ENCODE data around the gene CDH3.
"Not testable (repeated sequence)": the region's sequence is repeated elsewhere in the genome, so short reads cannot be mapped to it uniquely, and the experiment has no call there.

Gene CDH3

GRCh38 chr16:68698091-68698490 is 53.0 kb downstream of the CDH3 start:
- DNase-seq (ENCODE audit: extremely low read depth in 1 of 2, low read depth in 1 of 2), result no peak

DNA sequence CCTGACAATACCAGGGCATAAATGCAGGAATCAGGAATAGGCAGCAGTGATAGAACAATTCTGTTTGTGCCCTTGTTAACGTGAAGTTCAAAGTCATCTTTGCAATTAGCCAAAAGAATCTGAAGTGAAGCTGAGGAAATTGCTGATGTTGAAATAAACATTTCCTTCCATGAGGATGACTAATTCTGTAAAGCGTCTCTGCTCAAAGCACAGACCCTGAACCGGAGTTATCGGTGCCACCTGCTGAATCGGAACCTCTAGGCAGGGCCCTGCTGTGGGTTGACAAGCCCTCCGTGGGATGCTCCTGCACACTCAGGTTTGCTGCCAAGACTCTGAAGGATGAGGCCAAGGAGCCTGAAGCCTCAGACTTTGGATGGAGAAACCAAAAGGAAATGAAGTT is 55.0 kb downstream of the CDH3 start:
- no peak for DNase-seq (ENCODE audit: extremely low read depth in 1 of 2, low read depth in 1 of 2)

DNA sequence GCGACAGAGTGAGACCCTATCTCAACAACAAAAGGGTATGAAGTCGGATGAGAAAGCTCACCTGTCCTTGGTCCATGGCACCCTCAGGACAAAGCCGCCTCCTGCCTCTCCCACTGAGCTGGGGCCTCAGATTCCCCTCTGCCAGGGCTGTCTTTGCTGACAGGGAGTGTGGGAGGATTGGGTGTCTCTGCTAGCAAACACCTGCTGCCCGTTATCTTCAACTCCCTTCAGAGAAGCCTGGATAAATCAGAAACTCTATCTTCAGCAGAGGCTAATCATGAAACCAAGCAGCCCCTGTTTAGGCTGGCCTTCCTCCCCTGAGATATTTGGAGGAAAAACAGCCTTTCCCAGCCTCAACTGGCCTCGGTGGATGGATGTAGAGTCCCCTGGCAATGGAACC is 55.7 kb downstream of the CDH3 start:
- DNase-seq (ENCODE audit: extremely low read depth in 1 of 2, low read depth in 1 of 2), result no peak

DNA sequence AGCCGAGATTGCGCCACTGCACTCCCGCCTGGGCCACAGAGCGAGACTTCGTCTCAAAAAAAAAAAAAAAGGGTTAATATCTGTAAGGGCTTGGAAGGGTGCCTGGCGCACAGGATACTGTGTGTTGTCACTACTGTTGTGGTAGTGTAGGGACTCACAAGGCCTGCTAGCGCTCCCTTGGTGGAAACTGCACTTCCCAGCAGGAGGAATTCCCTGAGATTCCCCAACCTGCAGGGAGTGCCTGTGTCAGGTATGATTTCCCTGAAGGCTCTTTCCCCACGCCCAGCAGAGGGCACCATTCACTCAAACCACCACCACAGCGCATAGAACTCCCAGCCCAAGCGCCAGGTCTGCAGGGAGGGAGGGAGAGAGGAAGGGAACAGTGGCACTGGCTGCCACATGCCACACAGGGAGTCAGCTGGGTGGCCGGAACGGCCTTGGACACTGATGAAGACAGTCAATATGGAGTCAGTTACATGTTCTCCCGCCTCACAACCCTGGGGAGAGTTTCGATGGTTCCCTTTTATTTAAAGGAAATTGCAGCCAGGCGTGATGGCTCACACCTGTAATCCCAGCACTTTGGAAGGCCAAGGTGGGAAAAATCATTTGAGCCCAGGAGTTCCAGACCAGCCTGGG is 59.2 kb downstream of the CDH3 start:
- DNase-seq (ENCODE audit: extremely low read depth in 1 of 2, low read depth in 1 of 2), result peak; percentile 16 to 38

GRCh38 chr16:68707340-68708152 is 62.4 kb downstream of the CDH3 start:
- DNase-seq (ENCODE audit: extremely low read depth in 1 of 2, low read depth in 1 of 2), result no peak

- no peak for DNase-seq (ENCODE audit: extremely low read depth in 1 of 2, low read depth in 1 of 2)
Observed at GRCh38 chr16:68710211-68710610, 65.1 kb downstream of the CDH3 start.

DNA sequence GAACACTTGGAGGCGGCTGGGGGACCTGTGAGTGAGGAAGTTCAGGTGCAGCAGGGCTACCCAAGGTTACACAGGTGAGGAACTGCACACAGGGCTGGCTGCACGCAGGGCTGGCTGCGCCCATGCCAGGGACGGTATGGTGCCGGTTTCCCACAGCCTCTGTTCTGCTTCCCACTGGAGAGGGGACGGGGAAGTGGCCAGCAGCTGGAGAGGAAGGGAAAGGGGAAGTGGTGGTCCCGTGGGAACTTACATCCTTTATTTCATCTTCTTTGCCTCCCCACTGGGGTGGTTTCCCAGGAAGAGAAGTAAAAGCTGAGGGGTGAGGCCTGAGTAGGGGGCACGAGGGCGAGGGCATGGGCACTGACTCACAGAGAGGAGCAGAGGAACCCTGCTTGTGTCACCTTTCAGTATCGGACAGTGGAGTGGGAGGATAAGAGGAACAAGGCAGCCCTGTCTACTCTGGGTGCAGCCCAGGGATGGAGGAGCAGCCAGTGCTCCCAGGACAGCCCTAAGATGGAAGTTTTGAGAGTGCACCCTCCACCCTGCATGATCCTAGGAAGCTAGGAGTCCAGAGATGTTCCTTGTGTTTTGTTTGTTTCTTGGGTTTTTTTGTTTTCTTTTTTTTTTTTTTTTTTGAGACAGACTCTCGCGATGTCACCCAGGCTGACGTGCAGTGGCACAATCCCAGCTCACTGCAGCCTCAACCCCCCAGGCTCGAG is 66.5 kb downstream of the CDH3 start:
- no peak for DNase-seq (ENCODE audit: extremely low read depth in 1 of 2, low read depth in 1 of 2)

GRCh38 chr16:68713361-68713760 is 68.3 kb downstream of the CDH3 start:
- no peak for DNase-seq (ENCODE audit: extremely low read depth in 1 of 2, low read depth in 1 of 2)

DNA sequence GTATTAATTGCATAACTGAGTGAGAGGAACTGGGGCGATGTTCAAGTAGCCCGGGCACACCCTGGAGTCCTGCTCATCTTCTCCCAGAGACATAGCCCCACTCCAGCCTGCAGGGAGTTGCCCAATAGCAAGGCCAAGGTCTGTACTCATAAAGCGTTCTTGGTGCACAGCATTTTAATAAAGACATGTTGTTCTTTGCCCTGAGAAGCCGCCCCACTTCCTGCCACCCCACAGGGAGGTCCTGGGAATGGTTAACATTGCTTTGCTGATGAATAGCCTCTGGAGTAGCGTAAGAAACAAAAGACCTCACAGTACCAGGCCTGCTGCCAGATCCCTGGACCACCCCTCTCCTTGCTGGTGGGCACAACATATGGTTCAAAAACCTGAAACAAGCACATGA is 70.4 kb downstream of the CDH3 start:
- no peak for DNase-seq (ENCODE audit: extremely low read depth in 1 of 2, low read depth in 1 of 2)

DNA sequence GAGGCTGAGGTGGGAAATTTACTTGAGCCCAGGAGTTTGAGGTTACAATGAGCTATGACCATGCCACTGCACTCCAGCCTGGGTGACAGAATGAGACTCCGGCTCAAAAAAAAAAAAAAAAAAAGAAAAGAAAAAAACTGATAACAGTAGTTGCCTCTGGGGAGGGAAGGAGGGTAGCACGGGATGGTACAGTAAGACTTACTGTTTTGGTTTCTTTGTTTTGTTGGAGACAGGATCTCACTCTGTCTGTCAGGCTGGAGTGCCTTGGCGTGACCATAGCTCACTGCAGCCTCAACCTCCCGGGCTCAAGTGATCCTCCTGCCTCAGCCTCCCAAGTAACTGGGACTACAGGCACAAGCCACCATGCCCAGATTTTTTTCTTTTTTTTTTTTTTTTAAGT is 71.4 kb downstream of the CDH3 start:
- not testable (repeated sequence) for DNase-seq (ENCODE audit: extremely low read depth in 1 of 2, low read depth in 1 of 2)

DNA sequence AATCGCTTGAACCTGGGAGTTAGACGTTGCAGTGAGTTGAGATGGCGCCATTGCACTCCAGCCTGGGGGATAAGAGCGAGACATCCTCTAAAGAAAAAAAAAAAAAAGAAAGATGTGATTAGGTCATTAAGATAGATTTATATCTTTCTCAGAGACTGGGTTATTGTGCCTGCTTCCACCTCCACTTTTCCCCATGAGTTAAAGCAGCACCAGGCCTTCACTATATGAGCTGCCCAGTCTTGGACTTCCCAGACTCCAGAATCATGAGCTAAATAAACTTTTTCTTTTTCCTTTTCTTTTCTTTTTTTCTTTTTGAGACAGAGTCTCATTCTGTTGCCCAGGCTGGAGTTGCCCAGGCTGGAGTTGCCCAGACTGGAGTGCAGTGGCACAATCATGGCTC is 72.6 kb downstream of the CDH3 start:
- DNase-seq (ENCODE audit: extremely low read depth in 1 of 2, low read depth in 1 of 2), result no peak

DNA sequence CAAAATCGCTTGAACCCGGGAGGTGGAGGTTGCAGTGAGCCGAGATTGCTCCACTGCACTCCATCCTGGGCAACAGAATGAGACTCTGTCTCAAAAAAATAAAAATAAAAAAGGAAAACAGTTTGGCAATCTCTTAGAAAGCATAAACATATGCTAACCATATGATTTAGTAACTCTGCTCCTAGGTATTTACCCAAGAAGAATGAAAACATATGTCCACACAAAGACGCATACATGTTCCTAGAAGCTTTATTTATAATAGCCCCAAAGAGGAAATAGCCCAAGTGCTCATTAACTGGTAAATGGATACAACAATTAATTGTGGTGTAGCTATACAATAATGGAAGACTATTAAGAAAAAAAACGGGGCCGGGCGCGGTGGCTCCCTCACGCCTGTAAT is 73.5 kb downstream of the CDH3 start:
- DNase-seq (ENCODE audit: extremely low read depth in 1 of 2, low read depth in 1 of 2), result no peak

DNA sequence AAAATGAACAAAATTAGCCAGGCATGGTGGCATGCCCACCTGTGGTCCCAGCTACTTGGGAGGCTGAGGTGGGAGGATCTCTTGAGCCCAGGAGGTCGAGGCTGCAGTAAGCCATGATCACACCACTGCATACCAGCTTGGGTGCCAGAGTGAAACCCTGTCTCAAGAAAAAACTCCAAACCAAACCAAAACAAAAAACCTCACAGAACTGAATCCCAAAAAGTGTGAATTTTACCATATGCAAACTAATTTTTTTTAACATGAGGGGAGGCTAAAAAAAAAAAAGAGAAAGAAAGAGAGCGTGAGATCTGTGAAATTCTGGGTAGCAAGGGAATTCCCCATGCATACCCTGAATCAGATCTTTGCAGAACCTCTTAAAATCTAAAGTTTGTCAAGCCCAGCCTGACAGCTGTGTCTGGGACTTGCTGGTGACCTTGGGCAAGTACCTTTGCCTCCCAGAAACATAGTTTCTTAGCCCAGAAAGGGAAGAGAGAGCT is 74.9 kb downstream of the CDH3 start:
- no peak for DNase-seq (ENCODE audit: extremely low read depth in 1 of 2, low read depth in 1 of 2)

DNA sequence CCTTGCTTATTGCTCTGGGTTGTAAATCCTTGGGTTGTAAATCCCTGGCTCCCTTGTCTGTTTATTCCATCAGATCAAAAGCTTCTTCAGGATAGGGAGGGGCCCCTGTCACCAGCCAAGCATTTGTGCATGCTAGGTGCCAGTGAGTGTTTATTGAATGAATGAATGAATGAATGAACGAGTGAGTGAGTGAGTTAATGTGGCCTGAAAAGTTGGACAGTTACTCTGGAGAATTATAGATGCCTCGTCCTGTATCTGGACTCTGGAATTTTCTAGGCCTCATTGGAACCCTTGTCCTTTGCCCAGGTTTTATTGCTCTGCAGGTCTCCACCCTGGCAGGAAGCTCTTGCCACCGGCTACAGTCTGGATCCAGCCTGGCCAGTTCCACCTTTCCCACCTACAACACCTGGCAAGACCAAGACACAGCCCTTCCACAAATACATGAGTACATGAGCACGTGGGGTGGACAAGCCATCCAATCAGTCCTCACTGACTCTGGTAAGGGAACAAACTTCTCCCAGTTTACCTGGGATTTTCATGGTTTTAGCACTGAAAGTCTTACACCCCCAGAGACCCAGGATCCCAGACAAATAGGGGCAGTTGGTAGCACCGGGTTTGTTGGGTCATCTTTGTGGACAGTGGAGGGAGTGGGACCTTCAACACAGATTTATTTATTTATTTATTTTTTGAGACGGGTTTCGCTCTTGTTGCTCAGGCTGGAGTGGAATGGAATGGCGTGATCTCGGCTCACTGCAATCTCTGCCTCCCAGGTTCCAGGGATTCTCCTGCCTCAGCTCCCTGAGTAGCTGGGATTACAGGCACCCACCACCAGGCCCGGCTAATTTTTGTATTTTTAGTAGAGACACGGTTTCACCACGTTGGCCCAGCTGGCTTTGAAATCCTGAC is 77.3 kb downstream of the CDH3 start:
- no peak for DNase-seq (ENCODE audit: extremely low read depth in 1 of 2, low read depth in 1 of 2)

DNA sequence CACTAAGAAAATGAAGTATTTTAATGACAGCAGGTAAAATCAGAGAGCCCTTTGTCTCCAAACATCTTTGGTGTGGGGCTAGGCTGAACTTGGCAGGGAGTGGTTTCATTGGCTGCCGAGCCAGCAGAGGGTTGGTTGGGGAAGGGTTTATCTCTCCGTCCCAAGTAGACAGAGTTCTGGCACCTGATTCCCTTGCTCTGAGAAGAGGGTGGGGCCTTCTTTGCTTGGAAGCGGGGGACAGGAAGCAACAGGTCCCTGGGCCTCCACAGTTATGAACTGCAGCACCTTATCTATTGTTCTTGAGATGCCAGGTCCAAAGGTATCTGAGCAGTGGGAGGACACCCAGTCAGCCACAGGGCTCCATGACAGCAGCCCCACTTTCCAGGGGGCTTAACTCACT is 79.7 kb downstream of the CDH3 start:
- no peak for DNase-seq (ENCODE audit: extremely low read depth in 1 of 2, low read depth in 1 of 2)

- DNase-seq (ENCODE audit: extremely low read depth in 1 of 2, low read depth in 1 of 2), result no peak
Observed at GRCh38 chr16:68728523-68728922, 83.4 kb downstream of the CDH3 start.

DNA sequence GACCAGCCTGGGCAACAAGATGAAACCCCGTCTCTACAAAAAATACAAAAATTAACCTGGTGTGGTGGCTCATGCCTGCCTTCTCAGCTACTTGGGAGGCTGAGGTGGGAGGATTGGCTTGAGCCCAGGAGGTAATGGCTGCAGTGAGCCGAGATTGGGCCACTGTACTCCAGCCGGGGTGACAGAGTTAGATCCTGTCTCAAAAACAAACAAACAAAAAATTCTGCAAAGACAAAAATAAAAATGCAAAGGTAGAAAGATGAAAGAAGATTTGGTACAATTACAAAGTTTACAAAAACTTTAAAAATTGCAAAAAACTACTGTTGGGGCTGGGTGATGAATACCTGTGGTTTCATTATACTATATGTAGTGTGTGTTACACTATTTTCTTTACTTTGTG is 86.5 kb downstream of the CDH3 start:
- no peak for DNase-seq (ENCODE audit: extremely low read depth in 1 of 2, low read depth in 1 of 2)

- DNase-seq (ENCODE audit: extremely low read depth in 1 of 2, low read depth in 1 of 2), result no peak
Observed at GRCh38 chr16:68732042-68732680, 87.1 kb downstream of the CDH3 start.

GRCh38 chr16:68732741-68733399 is 87.8 kb downstream of the CDH3 start:
- no peak for DNase-seq (ENCODE audit: extremely low read depth in 1 of 2, low read depth in 1 of 2)

DNA sequence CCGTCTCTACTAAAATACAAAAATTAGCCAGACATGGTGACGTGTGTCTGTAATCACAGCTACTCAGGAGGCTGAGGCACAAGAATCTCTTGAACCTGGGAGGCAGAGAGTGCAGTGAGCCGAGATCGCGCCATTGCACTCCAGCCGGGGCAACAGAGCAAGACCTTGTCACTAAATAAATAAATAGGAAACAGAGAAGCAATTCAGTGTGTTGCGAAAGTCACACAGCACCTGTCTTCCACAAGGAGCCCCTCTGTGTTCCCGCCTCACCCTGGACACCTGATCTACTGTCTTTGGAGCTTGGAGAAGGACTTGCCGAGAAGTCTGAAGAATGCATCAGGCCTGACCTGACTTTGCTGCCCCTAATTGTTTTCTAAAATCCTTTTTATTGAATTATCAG is 88.5 kb downstream of the CDH3 start:
- DNase-seq (ENCODE audit: extremely low read depth in 1 of 2, low read depth in 1 of 2), result no peak

Data from activated CD8-positive, alpha-beta memory T cell treated with anti-CD3 and anti-CD28 coated beads for 1 hour (primary cell).